AG09309 (cell line): ENCODE results near the gene MIA.
"Not testable (repeated sequence)": the region's sequence is repeated elsewhere in the genome, so short reads cannot be mapped to it uniquely, and the experiment has no call there.

ENCODE experiments used
- DNase-seq: peaks from one replicate; pipeline ENCODE4 v3.0.0-alpha.2; 2010; ENCODE audit warnings: low read depth
- H3K4me3 ChIP-seq: 2 replicates; pipeline ENCODE4 v1.5.1; 2011; ENCODE audit warnings: mild to moderate bottlenecking, low read depth, low read length, moderate library complexity; ENCODE audit not compliant: control insufficient read depth
- TF ChIP-seq, protein P1 (sequence below): IDR thresholded peaks from 2 replicates; pipeline ENCODE4 v1.5.1; 2011; ENCODE audit warnings: mild to moderate bottlenecking, low read depth, low read length, inconsistent platforms; ENCODE audit not compliant: insufficient read depth, control insufficient read depth; ENCODE audit errors: missing control alignments

MIA gene

DNA sequence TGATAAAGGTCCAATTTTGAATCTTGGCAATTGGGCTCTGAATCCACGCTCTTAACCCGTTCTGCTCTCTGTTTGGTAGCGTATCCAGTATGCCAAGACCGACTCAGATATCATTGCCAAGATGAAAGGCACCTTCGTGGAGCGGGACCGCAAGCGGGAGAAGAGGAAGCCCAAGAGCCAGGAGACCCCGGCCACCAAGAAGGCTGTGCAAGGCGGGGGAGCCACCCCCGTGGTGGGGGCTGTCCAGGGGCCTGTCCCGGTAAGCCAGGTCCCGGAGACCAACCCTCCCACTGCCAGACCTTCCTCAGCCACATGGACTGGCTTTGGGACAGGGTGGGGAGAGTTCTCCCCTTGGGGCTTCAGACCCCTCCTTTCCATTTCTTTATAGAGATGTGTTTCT lies 16.0 kb upstream of the MIA start:
- no peak overlapping the region for H3K4me3 ChIP-seq
- TF ChIP-seq, protein P1, sequence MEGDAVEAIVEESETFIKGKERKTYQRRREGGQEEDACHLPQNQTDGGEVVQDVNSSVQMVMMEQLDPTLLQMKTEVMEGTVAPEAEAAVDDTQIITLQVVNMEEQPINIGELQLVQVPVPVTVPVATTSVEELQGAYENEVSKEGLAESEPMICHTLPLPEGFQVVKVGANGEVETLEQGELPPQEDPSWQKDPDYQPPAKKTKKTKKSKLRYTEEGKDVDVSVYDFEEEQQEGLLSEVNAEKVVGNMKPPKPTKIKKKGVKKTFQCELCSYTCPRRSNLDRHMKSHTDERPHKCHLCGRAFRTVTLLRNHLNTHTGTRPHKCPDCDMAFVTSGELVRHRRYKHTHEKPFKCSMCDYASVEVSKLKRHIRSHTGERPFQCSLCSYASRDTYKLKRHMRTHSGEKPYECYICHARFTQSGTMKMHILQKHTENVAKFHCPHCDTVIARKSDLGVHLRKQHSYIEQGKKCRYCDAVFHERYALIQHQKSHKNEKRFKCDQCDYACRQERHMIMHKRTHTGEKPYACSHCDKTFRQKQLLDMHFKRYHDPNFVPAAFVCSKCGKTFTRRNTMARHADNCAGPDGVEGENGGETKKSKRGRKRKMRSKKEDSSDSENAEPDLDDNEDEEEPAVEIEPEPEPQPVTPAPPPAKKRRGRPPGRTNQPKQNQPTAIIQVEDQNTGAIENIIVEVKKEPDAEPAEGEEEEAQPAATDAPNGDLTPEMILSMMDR = no peak
- no peak for DNase-seq

DNA sequence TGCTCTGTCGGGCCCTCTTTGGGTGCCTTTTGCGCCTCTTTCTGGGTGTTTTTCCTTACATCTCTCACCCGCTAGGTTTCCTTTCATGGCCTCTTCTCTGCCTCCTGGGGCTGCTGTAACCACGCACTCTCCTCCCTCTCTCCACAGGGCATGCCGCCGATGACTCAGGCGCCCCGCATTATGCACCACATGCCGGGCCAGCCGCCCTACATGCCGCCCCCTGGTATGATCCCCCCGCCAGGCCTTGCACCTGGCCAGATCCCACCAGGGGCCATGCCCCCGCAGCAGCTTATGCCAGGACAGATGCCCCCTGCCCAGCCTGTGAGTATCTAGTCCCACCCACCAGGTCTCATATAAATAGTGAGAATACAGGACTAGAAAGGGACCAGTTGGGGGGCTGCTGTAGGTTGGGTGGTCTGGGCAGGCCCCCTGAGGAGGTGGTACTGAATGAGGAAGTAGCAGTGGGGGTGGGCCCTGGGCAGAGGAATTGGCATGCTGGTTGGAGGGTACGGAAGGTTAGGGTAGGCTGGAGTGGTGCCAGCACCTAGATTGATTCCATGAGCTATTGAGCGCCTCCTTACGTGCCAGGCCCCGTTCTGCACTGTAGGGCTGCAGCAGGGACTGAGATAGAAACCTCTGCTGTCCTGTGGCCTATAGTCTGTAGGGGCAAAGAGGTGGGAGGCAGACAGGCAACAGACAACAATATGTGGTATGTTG lies 12.4 kb upstream of the MIA start:
- no peak overlapping the region for H3K4me3 ChIP-seq
- DNase-seq = no peak
- TF ChIP-seq, protein P1 = no peak

DNA sequence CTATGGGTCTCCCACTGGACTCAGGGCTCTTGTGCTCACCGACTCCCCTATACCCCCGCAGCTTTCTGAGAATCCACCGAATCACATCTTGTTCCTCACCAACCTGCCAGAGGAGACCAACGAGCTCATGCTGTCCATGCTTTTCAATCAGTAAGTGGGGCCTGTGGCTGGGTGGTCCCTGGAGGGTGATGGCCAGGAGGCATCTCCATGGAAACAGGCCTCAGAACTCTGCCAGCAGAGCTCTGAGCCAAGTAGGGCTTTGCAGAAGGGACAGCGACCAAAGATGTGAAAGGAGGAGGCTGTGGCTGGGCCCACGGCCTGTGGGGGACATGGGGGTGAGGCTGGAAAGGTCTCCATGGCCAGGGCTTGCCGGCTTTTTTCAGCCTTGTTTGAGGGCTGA lies 11.8 kb upstream of the MIA start:
- TF ChIP-seq, protein P1 = no peak
- H3K4me3 ChIP-seq = no peak overlapping the region
- no peak for DNase-seq

DNA sequence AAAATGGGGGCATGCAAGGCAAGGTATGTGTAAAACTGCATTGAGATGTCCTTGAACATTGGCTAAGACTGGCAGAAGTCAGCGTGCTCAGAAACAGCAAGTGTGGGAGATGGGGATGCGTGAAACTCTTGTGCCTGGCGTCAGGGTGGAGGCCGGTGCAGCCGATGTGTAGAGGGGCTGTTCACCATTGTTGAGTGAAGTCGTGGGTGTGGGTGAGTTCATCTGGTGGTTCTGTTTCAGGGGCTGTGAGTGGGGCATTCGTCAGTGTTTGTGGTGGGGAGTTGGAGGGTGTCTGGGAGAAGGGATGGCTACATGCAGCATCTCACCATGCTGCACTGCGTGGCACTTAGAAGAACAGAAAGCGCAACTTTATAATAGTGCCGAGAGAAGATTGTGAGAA lies 11.4 kb upstream of the MIA start:
- DNase-seq = no peak
- no peak overlapping the region for H3K4me3 ChIP-seq
- TF ChIP-seq, protein P1 = no peak

DNA sequence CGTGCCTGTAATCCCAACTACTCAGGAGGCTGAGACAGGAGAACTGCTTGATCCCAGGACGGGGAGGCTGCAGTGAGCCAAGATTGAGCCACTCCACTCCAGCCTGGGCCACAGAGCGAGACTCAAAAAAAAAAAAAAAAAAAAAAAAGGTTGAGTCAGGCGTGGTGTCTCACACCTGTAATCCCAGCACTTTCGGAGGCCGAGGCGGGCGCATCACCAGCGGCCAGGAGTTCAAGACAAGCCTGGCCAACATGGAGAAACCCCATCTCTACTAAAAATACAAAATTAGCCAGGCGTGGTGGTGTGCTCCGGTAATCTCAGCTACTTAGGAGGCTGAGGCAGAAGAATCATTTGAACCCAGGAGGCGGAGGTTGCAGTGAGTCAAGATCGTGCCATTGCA lies 8.9 kb upstream of the MIA start:
- H3K4me3 ChIP-seq, DNase-seq: not testable (repeated sequence)

DNA sequence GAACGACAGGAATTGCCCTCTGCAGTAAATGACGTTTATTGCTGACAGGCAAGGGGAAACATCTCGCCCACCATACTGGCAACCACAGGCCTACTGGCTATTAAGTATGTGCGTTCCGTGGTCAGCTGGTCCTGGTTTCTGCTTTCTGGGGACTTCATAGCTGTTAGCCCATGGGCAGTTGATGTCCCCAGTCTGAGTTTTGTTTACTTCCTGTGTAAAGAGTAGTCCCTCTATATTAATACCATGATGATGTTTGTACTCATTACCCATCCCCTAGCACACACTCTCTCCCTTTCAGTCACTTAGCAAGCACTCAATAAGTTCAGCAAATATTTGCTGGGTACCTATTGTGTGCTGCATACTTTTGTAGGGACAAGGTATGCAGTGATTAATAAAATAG lies 6.5 kb upstream of the MIA start:
- TF ChIP-seq, protein P1 = no peak
- no peak overlapping the region for H3K4me3 ChIP-seq
- no peak for DNase-seq

DNA sequence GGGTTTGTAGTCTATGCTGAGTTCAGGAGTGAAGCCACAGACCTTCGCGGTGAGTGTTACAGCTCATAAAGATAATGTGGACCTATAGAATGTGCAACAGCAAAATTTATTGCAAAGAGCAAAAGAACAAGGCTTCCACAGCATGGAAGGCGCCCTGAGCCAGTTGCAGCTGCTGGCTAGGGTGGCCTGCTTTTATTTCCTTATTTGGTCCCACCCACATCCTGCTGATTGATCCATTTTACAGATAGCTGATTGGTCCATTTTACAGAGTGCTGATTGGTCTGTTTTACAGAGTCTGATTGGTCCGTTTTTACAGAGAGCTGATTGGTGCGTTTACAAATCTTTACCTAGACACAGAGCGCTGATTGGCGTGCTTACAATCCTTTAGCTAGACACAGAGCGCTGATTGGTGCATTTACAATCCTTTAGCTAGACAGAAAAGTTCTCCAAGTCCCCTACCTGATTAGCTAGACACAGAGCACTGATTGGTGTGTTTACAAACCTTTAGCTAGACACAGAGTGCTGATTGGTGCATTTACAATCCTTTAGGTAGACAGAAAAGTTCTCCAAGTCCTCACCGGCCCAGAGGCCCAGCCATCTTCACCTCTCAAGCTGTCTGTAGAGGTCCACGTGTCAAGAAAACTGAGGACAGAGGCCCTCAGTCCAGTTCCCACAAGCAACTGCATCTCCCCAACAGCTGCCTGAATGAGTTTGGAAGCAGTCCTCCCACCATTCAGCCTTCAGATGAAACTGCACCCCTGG lies 4.0 kb upstream of the MIA start:
- not testable (repeated sequence) for H3K4me3 ChIP-seq, DNase-seq
